ENCODE measurements around the gene TBC1D20. TPM values are rescaled to one million over a fixed set of nuclear protein-coding genes. Genes with fewer than 3 reads are reported as not detected.

TBC1D20 gene
- total RNA-seq, 2 experiments from 2014 or later: 15.7 to 16.1 TPM

GRCh38 chr20:443223-443775 is 19.0 kb downstream of the TBC1D20 start:
- ATAC-seq (ENCODE audit: poor library complexity) (no peak), DNase-seq (no peak)
- Mint-ChIP-seq H3K4me3 (no peak overlapping the region), H3K36me3 (ENCODE audit: low read depth) (peaks cover 89% of the 10 kb centered on the region), H3K4me1 (ENCODE audit: low read depth) (peaks cover 40% of the 10 kb centered on the region), H3K27me3 (no peaks in the 10 kb centered on the region), H3K9me3 (no peaks in the 10 kb centered on the region), H3K27ac (no peak overlapping the region)
- Histone ChIP-seq H3K27me3 (ENCODE audit: control insufficient read depth in 1 of 2, insufficient read depth in 2 of 2, low read length in 2 of 2) (no peaks in the 10 kb centered on the region), H3K4me1 (ENCODE audit: insufficient read depth, low read length) (peaks cover 21% of the 10 kb centered on the region), H3K9me3 (ENCODE audit: control insufficient read depth in 1 of 2, insufficient read depth in 1 of 2, low read length in 2 of 2) (no peaks in the 10 kb centered on the region), H3K4me3 (ENCODE audit: low read length) (no peak overlapping the region), H3K36me3 (ENCODE audit: insufficient read depth, low read length) (peaks cover 66% of the 10 kb centered on the region), H3K27ac (ENCODE audit: low read depth in 1 of 2, low read length in 2 of 2) (no peak overlapping the region)
- POLR2A ChIA-PET: no interaction called here
- TF ChIP-seq CTCF (IDR thresholded peaks at IDR 0.05): no peak
- intact Hi-C loops (cut with DNase I, micrococcal nuclease): no loop called here
- CTCF ChIA-PET: no interaction called here

GRCh38 chr20:440636-441035 is 21.7 kb downstream of the TBC1D20 start:
- H3K9me3 Mint-ChIP-seq: no peaks in the 10 kb centered on the region
- H3K4me3 Mint-ChIP-seq: no peak overlapping the region
- H3K27me3 Mint-ChIP-seq: no peaks in the 10 kb centered on the region
- Histone ChIP-seq H3K9me3 (ENCODE audit: control insufficient read depth in 1 of 2, insufficient read depth in 1 of 2, low read length in 2 of 2) (no peaks in the 10 kb centered on the region), H3K4me1 (ENCODE audit: insufficient read depth, low read length) (peaks cover 39% of the 10 kb centered on the region), H3K4me3 (ENCODE audit: low read length) (no peak overlapping the region), H3K36me3 (ENCODE audit: insufficient read depth, low read length) (peaks cover 59% of the 10 kb centered on the region), H3K27ac (ENCODE audit: low read depth in 1 of 2, low read length in 2 of 2) (no peak overlapping the region), H3K27me3 (ENCODE audit: control insufficient read depth in 1 of 2, insufficient read depth in 2 of 2, low read length in 2 of 2) (no peaks in the 10 kb centered on the region)
- intact Hi-C loops (cut with DNase I, micrococcal nuclease): no loop called here
- ChIA-PET CTCF (no interaction called here), POLR2A (interaction anchor here (0.7 kb wide), 1 partner anchor 21 kb away, joined by 3 read pairs; no protein-coding TSS in a partner anchor)
- peaks cover 89% of the 10 kb centered on the region for H3K36me3 Mint-ChIP-seq (ENCODE audit: low read depth)
- no peak for TF ChIP-seq CTCF (IDR thresholded peaks at IDR 0.05)
- ATAC-seq (ENCODE audit: poor library complexity) (no peak), DNase-seq (no peak)
- H3K4me1 Mint-ChIP-seq (ENCODE audit: low read depth): peaks cover 53% of the 10 kb centered on the region
- H3K27ac Mint-ChIP-seq: no peak overlapping the region

GRCh38 chr20:440148-440547 is 22.2 kb downstream of the TBC1D20 start:
- Mint-ChIP-seq H3K36me3 (ENCODE audit: low read depth) (peaks cover 89% of the 10 kb centered on the region), H3K27me3 (no peaks in the 10 kb centered on the region), H3K27ac (peak overlapping the region; percentile 49), H3K4me3 (peak overlapping the region; percentile 18), H3K4me1 (ENCODE audit: low read depth) (peaks cover 48% of the 10 kb centered on the region), H3K9me3 (no peaks in the 10 kb centered on the region)
- ChIA-PET CTCF (no interaction called here), POLR2A (interaction anchor here (3.2 kb wide), 1 partner anchor 22 kb away, joined by 31 read pairs; the partner anchor contains the start of gene TBC1D20)
- intact Hi-C loops (cut with DNase I, micrococcal nuclease): no loop called here
- peaks cover 39% of the 10 kb centered on the region for H3K4me1 ChIP-seq (ENCODE audit: insufficient read depth, low read length)
- TF ChIP-seq CTCF (IDR thresholded peaks at IDR 0.05): no peak
- H3K4me3 ChIP-seq (ENCODE audit: low read length): no peak overlapping the region
- H3K27me3 ChIP-seq (ENCODE audit: control insufficient read depth in 1 of 2, insufficient read depth in 2 of 2, low read length in 2 of 2): no peaks in the 10 kb centered on the region
- H3K9me3 ChIP-seq (ENCODE audit: control insufficient read depth in 1 of 2, insufficient read depth in 1 of 2, low read length in 2 of 2): no peaks in the 10 kb centered on the region
- H3K36me3 ChIP-seq (ENCODE audit: insufficient read depth, low read length): peaks cover 60% of the 10 kb centered on the region
- DNase-seq: no peak
- H3K27ac ChIP-seq (ENCODE audit: low read depth in 1 of 2, low read length in 2 of 2): no peak overlapping the region
- ATAC-seq (ENCODE audit: poor library complexity): no peak

All from CD4-positive, alpha-beta T cell (primary cell).